ENCODE results near the gene ITPRID2. TPM values are rescaled to one million over a fixed set of nuclear protein-coding genes. Genes with fewer than 3 reads are reported as not detected.

ITPRID2 gene
- total RNA-seq, 1 donor from 2014 or later = 58.3 TPM

DNA sequence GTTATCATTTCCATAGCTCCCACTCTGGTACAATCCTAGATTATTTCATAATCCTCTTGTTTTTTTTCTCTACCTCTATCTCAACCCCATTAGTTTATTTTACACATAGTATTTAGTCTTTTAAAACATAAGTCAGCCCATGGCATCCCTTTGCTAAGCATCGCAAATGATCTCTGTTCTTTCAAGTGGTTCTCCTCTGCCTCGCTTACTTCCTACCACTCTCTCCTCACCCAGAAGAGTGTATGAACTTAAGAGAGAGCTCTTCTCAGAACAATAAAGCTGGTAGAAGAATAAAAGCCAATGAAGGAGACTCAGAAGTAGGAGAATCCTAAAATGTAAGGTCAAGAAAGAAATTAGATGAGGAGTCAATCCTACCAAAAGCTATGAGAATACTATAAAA lies 12.2 kb upstream of the ITPRID2 start:
- intact Hi-C loops (cut with micrococcal nuclease) = no loop called here

DNA sequence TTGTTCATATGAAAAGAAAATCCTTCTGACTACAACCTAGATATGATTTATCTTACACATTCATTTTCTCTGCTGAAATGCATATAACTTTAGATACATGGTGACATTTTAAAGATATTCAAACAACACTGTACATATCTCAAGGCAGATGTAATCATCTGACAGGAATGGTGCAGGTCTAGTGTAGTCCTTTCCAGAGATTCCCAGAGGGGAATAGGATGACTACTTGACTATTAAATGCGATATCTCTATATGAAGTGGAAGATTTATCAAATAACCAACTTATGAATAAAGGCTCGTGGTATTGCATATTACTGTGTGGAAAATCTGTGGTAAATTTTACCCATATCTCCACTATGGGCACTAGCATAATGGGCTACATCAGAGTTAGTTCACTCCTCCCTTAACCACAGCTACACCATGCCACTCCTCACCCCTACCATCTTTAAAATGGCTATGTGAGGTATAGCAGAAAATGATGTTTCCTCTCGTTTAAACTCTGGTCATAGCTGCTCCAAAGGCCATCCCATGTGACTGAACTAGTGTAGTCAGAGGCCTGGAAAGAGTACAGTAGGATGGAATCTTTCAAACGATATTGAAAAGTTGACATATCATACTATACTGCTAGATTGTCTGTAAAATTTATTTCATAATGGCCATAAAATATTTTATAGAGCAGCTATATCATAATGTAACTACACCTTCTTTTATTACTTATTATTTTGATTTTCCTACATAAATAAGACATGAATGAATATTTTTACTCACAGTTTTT lies 9.1 kb upstream of the ITPRID2 start:
- intact Hi-C loops (cut with micrococcal nuclease) = no loop called here

DNA sequence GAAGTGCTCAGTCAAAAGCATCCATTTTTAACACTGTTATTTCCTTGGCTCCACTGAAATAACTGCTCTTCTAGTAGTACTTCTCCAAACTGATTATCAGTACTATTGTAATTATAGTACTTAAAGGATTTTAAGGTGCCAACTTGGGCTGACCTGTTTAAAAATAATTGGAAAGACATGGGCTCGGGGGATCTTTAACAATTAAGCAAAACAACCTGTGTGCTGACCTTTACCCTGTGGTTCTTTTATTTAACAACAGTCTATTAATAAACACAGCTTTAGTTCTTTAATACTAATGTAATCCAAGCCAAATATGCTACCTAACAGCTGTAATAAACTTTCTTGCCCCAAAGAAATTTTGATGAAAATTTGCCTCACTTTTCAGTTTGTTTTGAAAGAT lies 6.9 kb upstream of the ITPRID2 start:
- intact Hi-C loops (cut with micrococcal nuclease) = no loop called here

DNA sequence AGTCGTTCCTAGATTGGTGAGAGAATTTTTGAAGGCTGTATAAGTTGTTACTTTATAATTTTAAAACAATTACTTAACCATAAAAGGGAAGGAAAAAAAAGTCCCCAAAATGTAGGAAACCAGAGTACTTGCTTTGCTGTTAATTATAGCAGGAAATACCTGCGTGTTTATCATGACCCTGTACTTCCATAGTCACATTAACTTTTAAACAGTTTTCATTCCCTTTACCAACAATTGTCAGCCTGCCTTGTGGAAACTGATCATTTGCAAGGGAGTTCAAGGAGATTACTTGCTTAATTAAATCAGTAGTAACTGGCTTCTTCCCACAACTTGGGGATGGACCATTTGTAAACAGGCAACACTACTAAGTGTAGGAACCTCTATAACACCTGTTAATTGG lies 6.4 kb upstream of the ITPRID2 start:
- intact Hi-C loops (cut with micrococcal nuclease) = no loop called here

DNA sequence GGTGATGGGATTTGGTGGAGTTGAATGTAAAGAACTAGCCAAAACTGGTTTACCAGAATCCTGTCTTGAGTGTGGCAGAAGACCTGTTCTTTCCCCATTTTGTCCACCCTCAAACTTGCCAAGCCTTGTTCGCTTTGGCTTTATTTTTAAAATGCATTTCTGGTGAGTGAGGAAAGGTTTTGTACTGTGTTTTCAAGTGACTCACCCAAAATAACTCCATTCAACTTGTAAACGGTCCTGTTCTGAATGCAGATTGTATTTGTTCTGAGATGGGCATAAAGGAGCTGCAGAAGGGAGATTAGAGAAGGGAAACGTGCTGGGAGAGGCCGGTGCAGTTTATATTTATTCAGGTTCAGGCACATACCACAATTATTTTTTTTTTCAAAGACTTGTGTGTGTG lies 5.3 kb upstream of the ITPRID2 start:
- intact Hi-C loops (cut with micrococcal nuclease) = no loop called here

DNA sequence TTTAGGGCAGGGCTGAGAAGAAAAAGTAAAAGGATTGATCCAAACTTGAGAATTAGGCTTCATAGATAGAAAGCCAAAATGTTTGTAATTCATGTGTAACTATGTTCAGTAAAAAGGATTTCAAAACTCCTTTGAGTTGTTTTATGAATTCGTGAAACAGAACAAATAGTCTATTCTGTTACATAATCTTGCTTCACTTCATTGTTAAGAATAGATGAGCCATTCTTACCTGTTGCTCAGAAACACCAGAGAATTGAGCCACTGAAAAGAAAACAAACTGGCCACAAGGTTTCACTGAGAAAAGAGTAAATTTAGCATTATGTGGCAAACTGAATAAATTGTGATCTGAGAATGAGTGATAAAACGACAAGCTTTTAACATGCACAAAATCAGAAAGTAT lies 4.5 kb upstream of the ITPRID2 start:
- intact Hi-C loops (cut with micrococcal nuclease) = no loop called here

DNA sequence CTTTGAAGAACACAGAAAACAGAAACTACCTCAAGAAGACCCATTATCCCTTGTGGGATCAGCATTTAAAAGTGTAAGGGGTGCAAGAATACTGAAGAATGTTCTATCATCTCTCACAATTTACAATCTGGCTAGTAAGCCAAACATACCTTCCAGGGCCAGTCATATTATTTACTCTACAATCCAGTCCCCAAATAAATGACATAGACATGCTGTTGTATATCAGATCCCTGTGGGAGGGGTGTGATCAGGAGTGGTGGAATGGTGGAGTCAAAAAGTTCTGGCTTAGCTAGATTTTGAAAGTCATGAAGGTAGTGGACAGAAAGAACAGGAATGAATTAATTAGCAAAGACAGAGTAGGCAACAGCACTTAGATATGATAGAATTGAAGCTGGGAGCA lies 1.8 kb upstream of the ITPRID2 start:
- intact Hi-C loops (cut with micrococcal nuclease) = loop anchor here (2.0 to 10.0 kb wide), 2 partner anchors 429 to 1885 kb away; partner anchors contain the start of gene CWC22

DNA sequence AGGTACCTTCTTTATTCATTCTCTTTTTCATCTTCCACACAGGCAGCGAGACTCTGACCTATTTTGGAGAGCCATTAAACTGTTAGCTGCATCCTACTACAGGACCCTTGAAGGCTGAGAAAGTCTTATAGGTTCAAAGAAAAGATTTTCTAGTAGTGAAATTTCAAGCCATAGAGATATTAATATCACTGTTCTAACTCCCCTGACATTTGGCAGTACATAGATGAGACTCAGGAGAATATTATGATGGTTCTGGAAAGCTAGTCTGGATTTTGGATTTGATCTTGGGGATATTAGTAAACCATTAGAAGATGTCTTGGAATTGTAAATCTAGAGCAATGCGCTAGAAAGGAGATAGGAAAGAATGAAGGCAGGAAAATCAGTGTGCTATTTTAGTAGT lies 1.3 kb upstream of the ITPRID2 start:
- intact Hi-C loops (cut with micrococcal nuclease) = loop anchor here (2.0 to 10.0 kb wide), 2 partner anchors 429 to 1885 kb away; partner anchors contain the start of gene CWC22

DNA sequence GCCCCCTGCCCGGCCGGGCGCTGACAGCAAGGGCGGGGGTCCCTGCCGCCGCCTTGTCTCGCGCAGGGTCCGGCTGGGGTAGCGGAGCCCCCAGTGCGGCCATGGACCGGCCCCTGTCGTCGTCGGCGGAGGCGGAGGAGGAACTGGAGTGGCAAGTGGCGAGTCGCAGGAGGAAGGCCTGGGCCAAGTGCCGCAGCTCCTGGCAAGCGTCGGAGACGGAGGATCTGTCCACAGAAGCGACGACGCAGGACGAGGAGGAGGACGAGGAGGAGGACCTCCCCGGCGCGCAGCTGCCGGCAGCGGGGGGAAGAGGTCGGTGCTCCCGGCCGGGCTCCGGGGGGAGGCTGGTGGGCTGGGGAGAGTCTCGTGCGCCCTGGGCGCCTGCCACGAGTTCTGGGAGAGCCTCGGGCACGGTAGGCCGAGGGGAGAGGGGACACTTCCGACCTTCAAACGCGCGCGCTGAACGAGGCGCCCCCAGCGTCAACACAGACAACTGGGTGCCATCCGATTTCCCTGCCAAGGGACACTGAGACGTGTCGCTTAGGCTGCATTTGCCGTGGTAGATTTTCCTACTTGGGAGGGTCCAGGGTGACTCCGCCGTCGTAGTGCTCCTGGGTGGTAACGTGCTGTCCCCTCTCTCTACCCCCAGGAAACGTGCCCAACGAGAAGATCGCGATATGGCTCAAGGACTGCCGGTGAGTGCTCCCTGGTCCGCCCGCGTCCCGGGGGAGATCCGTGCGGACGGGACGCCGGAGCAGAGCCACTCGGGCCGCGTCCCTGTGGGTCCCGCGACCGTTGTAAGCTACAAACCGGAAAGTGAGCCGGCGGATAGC lies 652 bp downstream of the ITPRID2 start:
- intact Hi-C loops (cut with micrococcal nuclease) = loop anchor here (1.0 to 10.0 kb wide), 7 partner anchors 8 to 1887 kb away; partner anchors contain the start of genes CWC22, DNAJC10 and UBE2E3

DNA sequence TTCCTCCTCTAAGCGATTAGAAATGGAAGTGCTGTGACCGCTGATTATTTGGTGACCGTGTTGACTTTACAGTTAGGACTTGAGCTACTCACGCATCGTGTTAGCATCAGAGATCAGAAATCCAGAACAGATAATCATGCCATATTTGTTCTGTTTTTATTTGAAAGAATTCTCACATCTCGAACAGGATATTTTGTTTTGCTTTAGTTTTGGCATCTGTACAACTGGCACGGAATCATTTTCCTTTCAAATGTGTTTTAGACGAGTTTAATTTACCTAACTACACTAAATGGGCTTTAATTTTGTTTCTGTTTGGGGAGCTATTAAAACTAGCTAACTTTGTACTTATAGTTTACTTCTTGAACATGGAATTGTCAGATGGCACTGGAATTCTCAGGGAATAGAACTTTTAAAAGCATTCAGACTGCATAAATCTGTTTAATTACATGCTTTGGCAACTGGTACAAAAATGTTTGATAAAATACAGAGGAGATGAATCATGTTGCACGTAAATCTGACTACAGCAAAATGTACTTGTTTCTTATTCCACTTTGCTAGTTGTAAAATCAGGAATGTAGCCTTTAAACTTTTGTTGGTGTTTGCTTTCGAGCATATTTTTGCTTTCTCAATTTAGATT lies 1.4 kb downstream of the ITPRID2 start:
- intact Hi-C loops (cut with micrococcal nuclease) = loop anchor here (1.0 to 10.0 kb wide), 5 partner anchors 7 to 1888 kb away; partner anchors contain the start of genes CWC22, DNAJC10 and UBE2E3

DNA sequence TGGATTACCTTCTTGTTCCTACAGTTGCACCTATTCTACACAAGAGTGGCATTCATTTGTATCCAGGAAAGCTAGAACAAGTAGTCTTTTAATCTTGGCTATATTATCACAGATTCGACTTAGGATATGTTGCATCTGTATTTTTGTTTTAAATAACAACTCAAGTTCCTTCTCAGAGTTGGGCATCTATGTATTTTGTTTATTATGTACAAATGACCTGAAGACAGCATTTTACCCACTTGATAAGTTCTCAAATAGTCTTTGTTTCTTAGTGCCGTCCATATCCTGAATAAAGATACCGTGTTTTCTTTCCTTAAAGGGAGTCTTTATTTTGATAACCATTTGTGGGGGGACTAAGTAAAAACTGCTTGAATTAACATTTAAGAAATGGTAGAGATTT lies 2.9 kb downstream of the ITPRID2 start:
- intact Hi-C loops (cut with micrococcal nuclease) = loop anchor here (10.0 kb wide), 1 partner anchor 1890 kb away; the partner anchor contains the start of gene CWC22

DNA sequence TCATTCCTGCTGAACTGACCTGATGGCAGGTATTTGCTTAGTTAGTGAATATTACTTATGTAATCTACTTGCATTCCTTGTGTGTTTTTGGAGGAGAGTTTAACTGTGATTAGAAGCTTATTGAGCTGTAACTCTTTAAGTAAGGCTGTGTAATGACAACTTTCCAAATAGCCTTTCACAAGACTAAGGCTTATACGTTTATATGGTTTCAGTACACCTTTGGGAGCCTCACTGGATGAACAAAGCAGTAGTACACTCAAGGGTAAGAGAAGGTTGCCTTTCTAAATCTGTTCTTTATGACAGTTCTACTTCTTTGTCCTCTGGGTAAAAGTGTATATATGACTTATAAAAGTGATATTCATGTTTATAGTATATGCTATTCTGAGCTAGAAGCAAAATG lies 4.3 kb downstream of the ITPRID2 start:
- intact Hi-C loops (cut with micrococcal nuclease) = loop anchor here (10.0 kb wide), 1 partner anchor 1891 kb away; the partner anchor contains the start of gene CWC22

DNA sequence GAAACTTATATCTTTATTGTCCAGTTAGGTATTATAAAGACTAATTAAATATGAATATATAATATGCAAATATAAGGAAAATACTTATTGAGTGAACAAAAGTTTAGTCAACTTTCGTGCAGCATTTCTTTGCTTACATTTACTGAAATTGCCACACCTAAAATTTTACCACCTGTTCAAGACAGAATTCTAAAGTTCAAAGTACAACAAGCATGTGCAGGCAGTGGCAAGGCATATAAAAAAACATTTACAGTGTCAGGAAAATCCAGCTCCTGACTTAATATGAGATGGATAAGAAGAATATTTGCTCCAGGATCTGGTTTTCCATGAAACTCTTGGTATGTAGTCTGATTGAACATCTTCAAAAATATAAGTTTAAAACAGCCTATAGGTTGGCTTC lies 4.8 kb downstream of the ITPRID2 start:
- intact Hi-C loops (cut with micrococcal nuclease) = loop anchor here (10.0 kb wide), 1 partner anchor 1891 kb away; the partner anchor contains the start of gene CWC22

DNA sequence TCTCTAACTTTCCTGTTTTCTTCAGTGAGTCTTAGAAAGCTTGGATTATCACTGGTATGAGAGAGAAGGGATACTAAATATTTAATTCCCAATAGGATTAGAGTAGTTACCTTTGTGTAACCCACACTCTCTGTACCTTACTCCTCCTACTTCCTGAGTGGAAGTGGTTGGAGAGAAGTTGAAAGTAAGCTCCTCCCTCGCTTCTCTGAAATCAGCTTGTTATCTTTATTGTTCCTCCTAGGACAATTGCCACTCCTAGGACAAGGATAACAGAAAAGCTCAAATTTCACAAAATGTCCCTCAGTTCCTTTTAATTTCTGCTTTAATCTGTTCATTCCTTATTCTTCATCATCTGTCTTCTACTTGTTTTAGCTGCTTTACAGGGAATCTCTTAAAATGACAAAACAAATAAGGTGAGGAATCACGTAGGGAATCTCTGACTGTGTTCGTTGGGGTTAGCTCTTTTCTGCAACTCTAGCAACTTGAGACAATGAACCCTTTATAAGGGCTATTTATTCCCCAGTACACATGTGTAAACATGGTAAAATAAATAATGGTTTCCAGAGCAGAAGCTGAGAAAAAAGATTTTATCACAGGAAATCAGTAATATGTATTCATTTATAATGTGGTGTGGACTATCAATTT lies 8.6 kb downstream of the ITPRID2 start:
- intact Hi-C loops (cut with micrococcal nuclease) = loop anchor here (1.0 kb wide), 1 partner anchor 8 kb away; no protein-coding TSS in a partner anchor

DNA sequence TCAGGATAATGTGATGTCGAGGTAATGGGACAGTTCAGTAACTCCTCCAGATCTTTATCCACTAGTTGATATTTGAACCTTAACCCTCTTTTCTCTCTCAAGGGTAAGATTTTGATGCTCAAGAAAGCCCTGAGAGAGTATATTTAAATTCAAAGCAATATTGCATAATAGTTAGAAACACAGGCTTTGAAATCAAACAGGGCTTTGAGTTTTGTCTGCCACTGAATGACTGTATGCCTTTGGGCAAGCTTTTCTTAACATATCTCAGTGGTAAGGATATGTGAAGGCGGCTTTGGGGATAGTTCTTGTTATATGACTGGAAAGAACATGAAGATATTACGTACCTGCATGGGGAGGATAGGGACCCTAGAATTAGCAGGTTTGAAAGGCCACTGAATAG lies 11.1 kb downstream of the ITPRID2 start:
- intact Hi-C loops (cut with micrococcal nuclease) = no loop called here

DNA sequence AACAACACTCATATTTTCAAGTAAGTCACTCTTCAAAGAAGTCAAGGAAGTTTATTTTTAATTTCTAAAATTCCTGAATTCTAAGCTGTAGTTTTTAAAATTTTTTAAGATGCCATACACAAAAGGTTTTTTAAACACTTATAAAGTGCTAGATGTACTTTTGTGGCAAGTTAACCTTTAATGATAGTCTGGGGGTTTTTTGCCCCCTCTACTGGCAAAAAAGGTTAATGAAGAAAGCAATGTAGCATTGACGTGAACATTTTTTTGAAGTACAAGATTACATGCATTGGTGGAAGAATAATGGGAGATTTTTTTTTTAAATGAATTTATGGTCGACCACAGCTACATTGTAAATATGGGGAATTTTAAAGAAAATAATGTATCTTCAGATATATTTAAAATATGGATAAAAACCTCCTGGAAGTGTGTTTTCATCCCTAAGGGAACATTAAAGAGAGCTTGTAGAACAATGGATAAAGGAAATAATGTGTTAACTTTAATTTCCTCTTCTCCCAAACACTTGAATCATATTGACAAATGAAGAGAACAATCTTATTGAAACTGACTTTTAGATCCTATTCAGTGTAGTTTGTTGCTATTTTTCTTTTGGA lies 12.6 kb downstream of the ITPRID2 start:
- intact Hi-C loops (cut with micrococcal nuclease) = loop anchor here (1.0 kb wide), 1 partner anchor 162 kb away; no protein-coding TSS in a partner anchor

DNA sequence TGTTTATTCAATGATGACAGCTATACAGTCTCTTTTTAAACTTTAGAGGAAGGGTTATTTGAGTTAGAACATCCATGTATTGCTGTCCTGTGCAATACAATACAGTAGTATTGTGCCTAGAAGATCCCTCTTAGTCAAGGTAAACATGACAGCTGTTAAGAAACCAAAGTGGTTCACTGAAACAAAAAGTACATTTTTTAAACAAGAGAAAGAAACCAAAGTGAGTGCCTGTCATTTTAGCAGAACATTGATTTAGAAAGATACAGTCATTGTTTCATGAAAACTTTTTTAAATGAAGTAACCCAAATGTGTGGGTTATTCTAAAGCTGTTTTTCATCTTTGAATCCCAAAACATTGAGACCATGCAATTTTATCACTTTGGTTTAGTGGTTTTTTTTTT lies 15.5 kb downstream of the ITPRID2 start:
- intact Hi-C loops (cut with micrococcal nuclease) = no loop called here

DNA sequence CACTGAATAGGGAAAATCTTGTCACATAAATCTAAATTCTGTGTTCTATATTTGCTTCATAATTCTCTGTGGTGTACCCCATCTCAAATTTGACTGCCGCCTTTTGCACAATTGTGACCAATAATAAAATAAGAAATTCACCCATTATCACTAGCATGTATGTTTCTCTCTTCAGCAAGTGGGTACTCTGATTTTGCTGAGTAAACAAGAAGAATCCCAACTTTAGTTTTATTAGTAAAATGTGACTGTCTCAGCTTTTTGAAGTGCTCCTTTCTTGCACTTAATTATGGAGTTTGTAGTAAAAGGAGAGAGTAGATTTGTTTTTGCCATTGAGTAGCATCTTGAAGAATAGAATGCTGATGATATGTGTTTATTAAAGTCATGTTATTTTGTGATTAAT lies 16.1 kb downstream of the ITPRID2 start:
- intact Hi-C loops (cut with micrococcal nuclease) = no loop called here

DNA sequence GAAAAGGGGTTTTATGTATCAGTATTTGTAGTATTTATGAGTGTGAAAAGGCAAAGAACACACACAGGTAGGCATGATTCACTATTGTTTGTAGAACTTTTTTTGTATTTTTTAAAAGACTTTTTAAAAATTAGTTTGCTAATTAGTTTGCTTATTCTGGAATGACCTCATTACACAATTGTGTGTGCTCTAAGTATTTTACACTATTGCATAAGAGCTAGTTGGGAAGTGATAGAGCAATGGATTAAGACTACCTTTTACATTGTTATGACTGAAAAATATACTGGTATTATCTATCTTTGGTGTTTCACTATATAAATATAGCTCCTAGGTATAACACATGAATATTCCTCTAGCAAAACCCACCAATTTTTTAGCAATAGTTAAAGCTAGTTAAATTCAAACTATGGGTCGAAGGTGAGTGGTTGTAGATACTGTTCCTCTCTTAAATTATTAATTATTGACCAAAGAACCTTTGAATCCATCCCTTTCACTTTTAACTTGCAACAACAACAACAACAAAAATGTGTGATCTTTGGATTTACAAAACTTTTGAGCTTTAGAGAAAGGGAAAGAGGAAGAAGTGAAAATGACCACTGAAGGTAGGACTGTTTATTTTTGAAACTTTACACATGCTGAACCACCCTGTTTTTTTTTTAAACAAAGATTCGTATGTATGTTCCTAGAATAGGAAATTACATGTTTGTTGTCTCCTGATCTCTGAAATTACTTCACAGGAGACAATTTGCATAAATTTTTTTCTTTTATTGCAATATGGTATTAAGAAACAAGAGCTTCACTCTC lies 18.7 kb downstream of the ITPRID2 start:
- intact Hi-C loops (cut with micrococcal nuclease) = no loop called here

DNA sequence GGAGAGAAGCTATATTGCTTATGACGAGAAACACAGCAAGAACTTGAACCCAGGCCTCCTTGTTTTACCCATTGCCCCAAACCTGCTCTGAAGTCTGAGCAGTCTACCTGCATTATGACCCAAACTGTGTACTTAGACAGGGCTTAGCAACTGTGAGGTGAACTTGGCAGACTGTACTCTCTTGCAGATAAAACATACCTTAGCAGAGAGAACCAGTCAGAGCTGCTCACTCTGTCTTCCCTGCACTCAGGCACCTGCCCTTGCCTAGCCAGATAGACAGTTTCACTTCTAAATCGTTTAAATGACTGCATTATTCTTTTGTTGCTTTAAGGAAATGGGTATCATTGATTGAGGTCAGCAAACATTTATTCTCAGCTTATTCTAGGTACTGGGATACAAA lies 20.3 kb downstream of the ITPRID2 start:
- intact Hi-C loops (cut with micrococcal nuclease) = no loop called here

Data from T-helper 2 cell treated with Interferon-gamma antibody and Interleukin-4, amounts not matched to agents 100 ng/mL and 5 ng/mL, for 36 hours (primary cell).